Measurements from ENCODE around the gene SDK2. TPM values are rescaled to one million over a fixed set of nuclear protein-coding genes. Genes with fewer than 3 reads are reported as not detected.
A peak's percentile ranks its signal among the peaks of the same experiment; 100 is the strongest.

SDK2 gene
- total and polyA plus RNA-seq, 4 experiments from 2014 or later = 0.49 to 2.9 (median 2.2) TPM; not detected in 1

DNA sequence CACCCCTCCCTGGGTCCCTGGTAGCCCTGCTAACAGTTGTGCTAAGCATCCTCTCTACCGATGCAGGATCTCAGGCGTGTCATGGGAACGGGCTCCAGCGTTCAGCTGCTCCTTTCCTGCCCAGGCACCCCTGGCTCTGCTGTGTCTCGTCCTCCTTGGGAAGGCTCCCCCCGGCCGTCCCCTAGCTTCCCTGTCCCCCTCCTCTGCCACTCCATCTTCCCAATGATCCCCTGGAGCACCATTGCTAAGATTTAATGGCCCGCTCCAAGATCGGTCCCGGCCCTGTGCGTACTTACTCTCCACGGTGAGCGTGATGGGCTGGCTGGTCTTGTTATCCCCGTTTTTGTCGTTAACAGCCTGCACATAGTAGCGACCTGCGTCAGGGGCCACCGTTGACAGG lies 196.9 kb downstream of the SDK2 start:
- peak overlapping the region in 1 of 7 donors; percentile 58 for H3K27ac Mint-ChIP-seq
- Histone ChIP-seq H3K27me3 (ENCODE audit: insufficient read depth, low read length) (no peaks in the 10 kb centered on the region), H3K4me3 (ENCODE audit: low read length in 2 of 2) (no peak overlapping the region), H3K4me1 (ENCODE audit: insufficient read depth, low read length) (no peaks in the 10 kb centered on the region), H3K27ac (ENCODE audit: low read depth, low read length) (no peak overlapping the region), H3K9me3 (ENCODE audit: control insufficient read depth in 1 of 2, low read length in 2 of 2) (no peaks in the 10 kb centered on the region), H3K36me3 (ENCODE audit: insufficient read depth, low read length) (no peaks in the 10 kb centered on the region)
- H3K27me3 Mint-ChIP-seq = peaks cover 0 to 1% of the 10 kb centered on the region in 2 donors
- no peak overlapping the region for H3K4me3 Mint-ChIP-seq
- DNase-seq = no peak
- H3K4me1 Mint-ChIP-seq = no peaks in the 10 kb centered on the region
- no peaks in the 10 kb centered on the region for H3K36me3 Mint-ChIP-seq
- ChIA-PET CTCF (ENCODE audit: partially characterized antibody) (interaction anchor here (0.9 kb wide), 1 partner anchor 20 kb away, joined by 3 read pairs; no protein-coding TSS in a partner anchor), POLR2A (ENCODE audit: partially characterized antibody) (no interaction called here)
- intact Hi-C loops (cut with micrococcal nuclease) = no loop called here
- H3K9me3 Mint-ChIP-seq = peaks cover 0 to 1% (median 0%) of the 10 kb centered on the region in 8 donors

- no peak overlapping the region for H3K4me3 Mint-ChIP-seq
- H3K4me1 ChIP-seq (ENCODE audit: insufficient read depth, low read length) = no peaks in the 10 kb centered on the region
- ChIA-PET CTCF (ENCODE audit: partially characterized antibody) (interaction anchor here (0.9 kb wide), 1 partner anchor 19 kb away, joined by 3 read pairs; no protein-coding TSS in a partner anchor), POLR2A (ENCODE audit: partially characterized antibody) (no interaction called here)
- H3K36me3 Mint-ChIP-seq = no peaks in the 10 kb centered on the region
- no peak overlapping the region for H3K27ac ChIP-seq (ENCODE audit: low read depth, low read length)
- H3K27me3 Mint-ChIP-seq = no peaks in the 10 kb centered on the region
- DNase-seq = no peak
- intact Hi-C loops (cut with micrococcal nuclease) = no loop called here
- H3K36me3 ChIP-seq (ENCODE audit: insufficient read depth, low read length) = no peaks in the 10 kb centered on the region
- peaks cover 0 to 1% (median 0%) of the 10 kb centered on the region in 8 donors for H3K9me3 Mint-ChIP-seq
- H3K4me3 ChIP-seq (ENCODE audit: low read length in 2 of 2) = no peak overlapping the region
- H3K4me1 Mint-ChIP-seq = no peaks in the 10 kb centered on the region
- H3K27me3 ChIP-seq (ENCODE audit: insufficient read depth, low read length) = no peaks in the 10 kb centered on the region
- H3K27ac Mint-ChIP-seq = no peak overlapping the region
- H3K9me3 ChIP-seq (ENCODE audit: control insufficient read depth in 1 of 2, low read length in 2 of 2) = no peaks in the 10 kb centered on the region
These were observed 197.6 kb downstream of the SDK2 start for GRCh38 chr17:73446617-73447016.

- Mint-ChIP-seq H3K27ac (no peak overlapping the region), H3K9me3 (peaks cover 0 to 1% (median 0%) of the 10 kb centered on the region in 8 donors), H3K4me1 (no peaks in the 10 kb centered on the region), H3K36me3 (no peaks in the 10 kb centered on the region), H3K4me3 (no peak overlapping the region), H3K27me3 (no peaks in the 10 kb centered on the region)
- no peak overlapping the region for H3K4me3 ChIP-seq (ENCODE audit: low read length in 2 of 2)
- intact Hi-C loops (cut with micrococcal nuclease) = no loop called here
- H3K27ac ChIP-seq (ENCODE audit: low read depth, low read length) = no peak overlapping the region
- CTCF ChIA-PET (ENCODE audit: partially characterized antibody) = interaction anchor here (1.5 kb wide), 1 partner anchor 16 kb away, joined by 3 read pairs; no protein-coding TSS in a partner anchor
- POLR2A ChIA-PET (ENCODE audit: partially characterized antibody) = no interaction called here
- H3K4me1 ChIP-seq (ENCODE audit: insufficient read depth, low read length) = no peaks in the 10 kb centered on the region
- no peak for DNase-seq
- no peaks in the 10 kb centered on the region for H3K36me3 ChIP-seq (ENCODE audit: insufficient read depth, low read length)
- no peaks in the 10 kb centered on the region for H3K9me3 ChIP-seq (ENCODE audit: control insufficient read depth in 1 of 2, low read length in 2 of 2)
- H3K27me3 ChIP-seq (ENCODE audit: insufficient read depth, low read length) = no peaks in the 10 kb centered on the region
These were observed 198.8 kb downstream of the SDK2 start for GRCh38 chr17:73445466-73445865.

DNA sequence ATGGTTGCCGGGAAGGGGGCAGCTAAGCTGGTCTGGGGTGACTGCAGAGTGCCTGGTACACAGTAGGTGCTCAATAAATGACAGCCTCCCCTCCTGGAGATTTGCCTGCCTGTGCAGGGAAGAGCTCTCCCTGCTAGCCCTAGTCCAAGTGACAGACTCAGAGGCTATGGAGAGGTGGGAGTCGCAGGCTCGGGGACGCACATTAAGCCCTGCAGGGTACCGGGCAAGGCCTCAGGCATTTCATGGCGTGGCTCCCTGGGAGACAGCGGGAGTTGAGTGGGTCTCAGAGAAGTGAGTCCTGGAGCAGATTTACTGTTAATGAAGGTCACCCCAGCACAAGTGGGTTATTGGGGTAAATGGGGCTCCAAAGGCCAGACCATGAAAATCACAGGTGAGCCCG lies 200.2 kb downstream of the SDK2 start:
- no peak for DNase-seq
- no peaks in the 10 kb centered on the region for H3K27me3 ChIP-seq (ENCODE audit: insufficient read depth, low read length)
- POLR2A ChIA-PET (ENCODE audit: partially characterized antibody) = no interaction called here

GRCh38 chr17:73439597-73439996 lies 204.6 kb downstream of the SDK2 start:
- H3K36me3 ChIP-seq (ENCODE audit: insufficient read depth, low read length) = no peaks in the 10 kb centered on the region
- H3K27me3 Mint-ChIP-seq = no peaks in the 10 kb centered on the region
- H3K4me3 ChIP-seq (ENCODE audit: low read length in 2 of 2) = no peak overlapping the region
- no peaks in the 10 kb centered on the region for H3K27me3 ChIP-seq (ENCODE audit: insufficient read depth, low read length)
- POLR2A ChIA-PET (ENCODE audit: partially characterized antibody) = no interaction called here
- no peak overlapping the region for H3K27ac Mint-ChIP-seq
- H3K4me1 Mint-ChIP-seq = peaks cover 0 to 3% (median under 1%) of the 10 kb centered on the region in 4 donors
- H3K4me1 ChIP-seq (ENCODE audit: insufficient read depth, low read length) = no peaks in the 10 kb centered on the region
- no peak overlapping the region for H3K27ac ChIP-seq (ENCODE audit: low read depth, low read length)
- no peaks in the 10 kb centered on the region for H3K9me3 Mint-ChIP-seq
- DNase-seq = no peak
- intact Hi-C loops (cut with micrococcal nuclease) = no loop called here
- CTCF ChIA-PET (ENCODE audit: partially characterized antibody) = no interaction called here
- peak overlapping the region in 1 of 8 donors; percentile 38 for H3K4me3 Mint-ChIP-seq
- no peaks in the 10 kb centered on the region for H3K9me3 ChIP-seq (ENCODE audit: control insufficient read depth in 1 of 2, low read length in 2 of 2)
- no peaks in the 10 kb centered on the region for H3K36me3 Mint-ChIP-seq

More for the DNA sequence above, 200.2 kb downstream of the SDK2 start:
- no peaks in the 10 kb centered on the region for H3K36me3 Mint-ChIP-seq
- intact Hi-C loops (cut with micrococcal nuclease) = no loop called here
- no peaks in the 10 kb centered on the region for H3K27me3 Mint-ChIP-seq
- peaks cover 0 to 3% (median 0%) of the 10 kb centered on the region in 4 donors for H3K4me1 Mint-ChIP-seq
- Histone ChIP-seq H3K4me1 (ENCODE audit: insufficient read depth, low read length) (no peaks in the 10 kb centered on the region), H3K27ac (ENCODE audit: low read depth, low read length) (no peak overlapping the region), H3K4me3 (ENCODE audit: low read length in 2 of 2) (no peak overlapping the region), H3K36me3 (ENCODE audit: insufficient read depth, low read length) (no peaks in the 10 kb centered on the region), H3K9me3 (ENCODE audit: control insufficient read depth in 1 of 2, low read length in 2 of 2) (no peaks in the 10 kb centered on the region)
- H3K4me3 Mint-ChIP-seq = no peak overlapping the region
- H3K27ac Mint-ChIP-seq = no peak overlapping the region
- CTCF ChIA-PET (ENCODE audit: partially characterized antibody) = interaction anchor here (0.9 kb wide), 1 partner anchor 14 kb away, joined by 4 read pairs; no protein-coding TSS in a partner anchor
- H3K9me3 Mint-ChIP-seq = peaks cover 0 to 1% (median 0%) of the 10 kb centered on the region in 8 donors

DNA sequence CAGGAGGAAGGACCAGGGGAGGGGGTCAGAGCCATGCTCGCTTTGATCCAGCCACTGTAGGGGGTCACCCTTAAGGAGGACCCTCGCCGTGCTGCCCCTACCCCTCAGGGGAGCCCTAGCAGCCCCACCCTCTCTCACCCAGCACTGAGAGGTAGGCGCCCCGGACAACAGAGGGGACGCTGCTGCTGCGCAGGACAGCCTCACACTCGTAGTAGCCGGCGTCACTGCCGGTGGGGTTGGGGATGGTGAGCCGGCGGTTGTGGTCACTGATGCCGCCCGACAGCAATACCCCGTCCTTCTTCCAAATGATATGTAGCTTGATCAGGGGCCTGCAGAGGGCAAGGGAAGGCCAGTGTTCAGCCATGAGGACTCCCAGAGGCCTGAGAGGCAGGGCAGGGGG lies 206.4 kb downstream of the SDK2 start:
- Histone ChIP-seq H3K4me1 (ENCODE audit: insufficient read depth, low read length) (no peaks in the 10 kb centered on the region), H3K36me3 (ENCODE audit: insufficient read depth, low read length) (no peaks in the 10 kb centered on the region), H3K9me3 (ENCODE audit: control insufficient read depth in 1 of 2, low read length in 2 of 2) (no peaks in the 10 kb centered on the region), H3K27me3 (ENCODE audit: insufficient read depth, low read length) (no peaks in the 10 kb centered on the region), H3K27ac (ENCODE audit: low read depth, low read length) (no peak overlapping the region), H3K4me3 (ENCODE audit: low read length in 2 of 2) (no peak overlapping the region)
- ChIA-PET CTCF (ENCODE audit: partially characterized antibody) (interaction anchor here (1.1 kb wide), 1 partner anchor 10 kb away, joined by 3 read pairs; no protein-coding TSS in a partner anchor), POLR2A (ENCODE audit: partially characterized antibody) (no interaction called here)
- Mint-ChIP-seq H3K27me3 (no peaks in the 10 kb centered on the region), H3K36me3 (no peaks in the 10 kb centered on the region), H3K27ac (no peak overlapping the region), H3K4me1 (peaks cover 0 to 3% (median under 1%) of the 10 kb centered on the region in 4 donors), H3K4me3 (no peak overlapping the region), H3K9me3 (no peaks in the 10 kb centered on the region)
- intact Hi-C loops (cut with micrococcal nuclease) = no loop called here
- no peak for DNase-seq

DNA sequence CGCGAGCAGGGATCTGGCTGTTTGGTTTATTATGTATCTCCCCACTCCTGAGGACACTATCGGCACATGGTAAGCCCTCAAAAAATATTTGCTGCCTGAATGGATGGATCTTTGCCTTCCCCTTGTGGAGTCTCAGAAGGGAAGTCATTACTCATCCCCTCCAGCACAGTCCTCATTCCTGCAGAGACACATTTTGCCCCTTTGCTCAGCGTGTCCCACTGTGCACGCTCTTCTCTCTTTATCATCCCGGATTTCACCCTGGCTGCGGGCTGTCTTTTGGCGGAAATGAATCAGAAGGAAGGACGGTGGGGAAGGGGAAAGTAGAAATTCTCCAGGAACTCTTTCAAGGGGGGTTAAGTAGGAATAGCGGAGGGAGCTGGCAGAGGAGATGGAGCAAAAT lies 207.3 kb downstream of the SDK2 start:
- H3K36me3 Mint-ChIP-seq = no peaks in the 10 kb centered on the region
- no peaks in the 10 kb centered on the region for H3K9me3 Mint-ChIP-seq
- intact Hi-C loops (cut with micrococcal nuclease) = no loop called here
- Histone ChIP-seq H3K9me3 (ENCODE audit: control insufficient read depth in 1 of 2, low read length in 2 of 2) (no peaks in the 10 kb centered on the region), H3K4me1 (ENCODE audit: insufficient read depth, low read length) (no peaks in the 10 kb centered on the region), H3K4me3 (ENCODE audit: low read length in 2 of 2) (no peak overlapping the region), H3K27ac (ENCODE audit: low read depth, low read length) (no peak overlapping the region), H3K36me3 (ENCODE audit: insufficient read depth, low read length) (no peaks in the 10 kb centered on the region), H3K27me3 (ENCODE audit: insufficient read depth, low read length) (no peaks in the 10 kb centered on the region)
- no peaks in the 10 kb centered on the region for H3K27me3 Mint-ChIP-seq
- DNase-seq = no peak
- H3K4me1 Mint-ChIP-seq = peaks cover 0 to 3% (median under 1%) of the 10 kb centered on the region in 4 donors
- ChIA-PET CTCF (ENCODE audit: partially characterized antibody) (interaction anchor here (1.1 kb wide), 1 partner anchor 9 kb away, joined by 3 read pairs; no protein-coding TSS in a partner anchor), POLR2A (ENCODE audit: partially characterized antibody) (no interaction called here)
- no peak overlapping the region for H3K27ac Mint-ChIP-seq
- no peak overlapping the region for H3K4me3 Mint-ChIP-seq
